ENCODE data around the gene MYH14. TPM values are rescaled to one million over a fixed set of nuclear protein-coding genes. Genes with fewer than 3 reads are reported as not detected.

The MYH14 gene
- total RNA-seq, 1 experiment from 2014 or later: 3.2 TPM

GRCh38 chr19:50192463-50193211 lies 10.8 kb upstream of the MYH14 start:
- no peak for DNase-seq (ENCODE audit: low spot score)

- no peak for DNase-seq (ENCODE audit: low spot score)
These were observed 8.2 kb upstream of the MYH14 start for GRCh38 chr19:50195224-50195623.

DNA sequence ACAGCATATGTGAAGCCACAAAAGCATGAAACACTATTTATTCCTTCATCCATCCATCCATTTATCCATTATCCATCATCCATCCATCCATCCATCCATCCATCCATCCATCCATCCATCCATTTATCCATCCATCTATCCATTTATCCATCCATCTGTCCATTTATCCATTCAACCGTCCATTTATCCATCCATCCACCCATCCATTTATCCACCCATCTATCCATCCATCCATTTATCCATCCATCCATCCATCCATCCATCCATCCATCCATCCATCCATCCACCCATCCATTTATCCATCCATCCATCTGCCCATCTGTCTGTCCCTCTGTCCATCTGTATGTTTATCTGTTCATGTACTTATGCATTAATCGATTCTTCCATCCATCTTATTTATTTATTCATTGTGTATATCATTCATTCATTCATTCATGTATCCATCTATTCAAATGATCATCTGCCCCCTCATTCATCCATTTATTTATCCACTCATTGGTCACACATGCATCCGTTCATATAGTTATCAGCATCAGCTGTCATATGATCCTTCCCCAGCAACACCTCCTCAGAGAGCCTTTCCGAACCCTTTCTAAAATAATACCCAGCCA lies 7.0 kb upstream of the MYH14 start:
- no peak for DNase-seq (ENCODE audit: low spot score)

DNA sequence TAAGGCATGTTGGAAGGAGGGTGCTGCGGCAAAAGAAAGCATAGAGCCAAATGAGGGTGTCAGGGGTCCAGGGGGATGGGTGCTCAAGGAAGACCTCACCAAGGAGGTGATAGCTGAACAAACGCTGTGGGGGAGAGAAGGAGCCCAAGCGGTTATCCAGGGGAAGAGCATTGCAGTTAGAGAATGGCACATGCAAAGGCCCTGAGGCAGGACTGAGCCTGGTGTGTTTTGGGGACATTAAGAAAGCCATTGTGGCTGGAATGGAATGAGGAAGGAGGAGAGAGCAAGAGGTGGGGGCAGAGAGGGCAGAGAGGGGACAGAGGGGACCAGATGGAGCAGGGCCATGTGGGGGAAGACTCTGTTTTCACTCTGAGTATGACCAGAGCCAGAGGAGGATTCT lies 6.1 kb upstream of the MYH14 start:
- DNase-seq (ENCODE audit: low spot score): no peak

DNA sequence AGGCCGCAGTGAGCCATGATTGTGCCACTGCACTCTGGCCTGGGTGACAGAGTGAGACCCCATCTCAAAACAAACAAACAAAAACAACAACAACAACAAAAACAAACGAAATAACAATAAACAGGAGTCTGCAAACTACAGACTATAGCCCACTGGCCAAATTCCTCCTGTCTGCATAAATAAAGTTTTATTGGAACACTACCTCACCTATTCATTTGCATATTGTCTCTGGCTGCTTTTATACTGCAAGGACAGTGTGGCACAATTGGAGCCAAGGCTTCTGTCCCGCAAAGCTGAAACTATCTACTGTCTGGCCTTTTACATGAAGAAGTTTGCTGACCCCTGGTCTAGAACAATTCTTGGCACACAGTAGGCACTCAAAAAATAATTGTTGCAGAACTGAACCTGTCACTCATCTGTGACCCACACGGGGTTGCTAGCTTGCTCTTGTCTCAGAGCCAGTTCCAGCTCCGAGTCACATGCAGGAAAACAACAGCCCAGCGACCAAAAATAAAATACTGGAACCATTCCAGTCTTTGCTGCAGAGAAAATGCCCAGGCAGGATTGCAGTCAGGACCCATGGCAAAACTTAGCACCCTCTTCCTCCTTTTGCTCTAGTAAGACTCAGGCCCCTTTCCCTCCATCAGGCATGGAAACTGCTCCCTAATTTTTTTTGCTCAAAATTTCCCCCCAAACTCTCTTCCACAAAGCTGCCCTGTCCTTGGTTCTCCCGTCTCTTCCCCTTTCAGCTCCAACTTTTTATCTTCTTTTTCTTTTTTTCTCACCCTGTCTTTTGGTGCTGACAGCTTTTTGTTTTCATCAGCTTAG lies 4.8 kb upstream of the MYH14 start:
- no peak for DNase-seq (ENCODE audit: low spot score)

- DNase-seq (ENCODE audit: low spot score): no peak
These were observed 4.2 kb upstream of the MYH14 start for GRCh38 chr19:50199259-50199555.

DNA sequence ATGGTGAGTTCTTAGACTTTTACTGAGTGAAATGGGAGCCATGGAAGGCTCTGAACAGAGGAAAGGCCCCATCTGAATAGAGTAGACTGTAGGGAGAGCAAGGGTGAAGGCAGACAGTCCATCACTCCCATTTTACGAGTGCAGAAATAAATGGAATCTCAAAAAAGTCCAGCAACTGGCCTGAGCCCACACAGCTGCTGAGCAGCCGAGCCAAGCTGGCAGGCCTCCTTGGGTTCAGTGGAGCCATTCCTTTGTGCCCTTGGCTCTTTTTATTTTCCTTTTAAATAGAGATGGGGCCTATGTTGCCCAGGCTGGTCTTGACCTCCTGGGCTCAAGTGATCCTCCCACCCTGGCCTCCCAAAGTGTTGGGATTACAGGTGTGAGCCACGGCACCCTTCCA lies 1.0 kb upstream of the MYH14 start:
- no peak for DNase-seq (ENCODE audit: low spot score)

GRCh38 chr19:50202962-50203280 lies 501 bp upstream of the MYH14 start:
- no peak for DNase-seq (ENCODE audit: low spot score)

DNA sequence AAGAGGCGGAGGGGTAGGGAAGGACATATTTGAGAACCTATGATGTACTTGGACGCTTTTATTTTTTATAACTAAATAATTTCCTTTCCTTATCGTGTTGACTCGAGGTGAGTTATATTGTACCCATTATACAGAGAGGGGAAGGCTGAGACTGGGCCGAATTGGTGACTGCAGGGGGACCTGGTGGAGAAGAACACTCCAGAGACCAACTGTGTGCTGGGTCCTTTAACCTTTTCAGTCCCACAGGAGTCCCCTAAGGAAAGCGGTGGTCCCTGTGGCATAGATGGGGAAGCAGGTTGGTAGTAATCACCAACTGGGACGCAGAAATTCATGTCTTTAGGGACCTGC lies 633 bp downstream of the MYH14 start:
- DNase-seq (ENCODE audit: low spot score): no peak

DNA sequence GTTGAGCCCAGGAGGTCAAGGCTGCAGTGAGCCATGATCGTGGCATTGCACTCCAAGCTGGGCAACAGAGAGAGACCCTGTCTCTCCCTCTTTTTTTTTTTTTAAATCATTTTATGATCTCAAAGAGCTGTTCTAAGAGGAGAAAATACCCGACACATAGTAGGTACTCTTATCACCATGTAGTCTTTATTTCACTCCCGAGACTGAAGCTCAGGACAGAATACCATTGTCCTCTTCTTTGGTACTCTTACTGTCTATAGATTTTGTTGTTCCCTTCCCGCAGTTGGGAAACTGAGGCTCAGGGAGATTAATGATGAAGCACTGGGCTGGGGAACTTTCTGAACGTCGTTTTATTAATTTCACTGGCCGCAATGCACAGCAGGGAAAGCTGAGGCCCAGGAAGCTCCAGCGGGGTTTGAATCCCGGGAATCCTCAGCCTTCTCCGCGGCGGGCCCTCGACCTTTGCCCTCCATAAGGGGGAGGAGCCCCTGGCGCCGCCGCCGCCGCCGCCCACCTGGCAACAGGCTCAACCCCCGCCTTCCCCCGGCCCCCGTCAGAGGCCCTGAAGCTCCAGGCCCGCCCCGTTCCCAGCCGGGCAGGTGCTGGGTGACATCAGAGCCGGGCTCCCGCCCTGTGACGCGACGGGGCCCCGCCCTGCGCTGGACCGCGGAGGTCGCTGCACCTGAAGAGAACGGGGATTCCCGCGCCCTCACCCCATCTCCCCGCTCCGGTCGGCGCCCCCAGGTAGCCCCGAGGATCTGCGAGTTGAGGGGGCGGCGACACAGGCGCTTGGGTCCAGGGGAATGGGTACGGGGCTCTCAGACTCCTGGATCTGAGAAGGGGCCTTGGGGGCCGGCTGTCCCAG lies 1.6 kb downstream of the MYH14 start:
- no peak for DNase-seq (ENCODE audit: low spot score)

DNA sequence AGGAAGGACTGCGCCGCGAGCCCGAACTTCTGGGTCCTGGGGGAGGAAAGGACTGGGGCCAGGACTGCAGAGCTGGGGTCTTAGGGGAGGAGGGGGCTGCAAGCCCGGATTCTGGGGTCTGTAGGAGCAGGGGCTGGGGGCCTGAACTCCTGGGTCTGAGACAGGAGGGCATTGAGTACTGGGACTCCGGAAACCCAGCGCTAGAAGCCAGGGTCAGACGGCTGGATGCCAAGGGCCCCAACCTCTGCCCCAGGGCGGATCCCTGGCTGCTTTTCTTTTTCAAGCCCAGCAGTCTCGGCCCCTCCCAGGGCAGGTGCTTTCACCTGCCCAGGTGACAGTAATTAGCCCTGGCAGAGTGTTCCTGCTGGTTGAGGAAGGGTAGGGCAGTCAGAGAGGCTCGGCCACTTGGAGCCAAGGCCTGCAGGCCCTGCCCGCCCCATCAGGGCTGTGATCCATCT lies 2.3 kb downstream of the MYH14 start:
- DNase-seq (ENCODE audit: low spot score): no peak

GRCh38 chr19:50206191-50206590 lies 2.8 kb downstream of the MYH14 start:
- no peak for DNase-seq (ENCODE audit: low spot score)

GRCh38 chr19:50207730-50208129 lies 4.3 kb downstream of the MYH14 start:
- DNase-seq (ENCODE audit: low spot score): no peak

DNA sequence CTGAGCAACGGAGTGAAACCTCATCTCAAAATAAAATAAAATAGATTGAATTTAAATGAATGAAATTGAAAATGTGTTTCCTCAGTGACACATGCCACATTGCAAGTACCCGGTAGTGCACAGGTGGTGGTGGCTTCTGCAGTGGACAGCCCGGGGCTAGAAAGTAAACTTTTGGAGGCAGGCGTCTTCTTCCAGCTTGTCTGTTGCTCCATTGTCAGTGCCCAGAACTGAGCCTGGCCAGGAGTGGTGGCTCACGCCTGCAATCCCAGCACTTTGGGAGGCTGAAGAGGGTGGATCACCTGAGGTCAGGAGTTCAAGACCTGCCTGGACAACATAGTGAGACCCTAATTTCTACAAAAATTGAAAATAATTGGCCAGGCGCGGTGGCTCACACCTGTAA lies 5.7 kb downstream of the MYH14 start:
- DNase-seq (ENCODE audit: low spot score): no peak

- no peak for DNase-seq (ENCODE audit: low spot score)
These were observed 7.0 kb downstream of the MYH14 start for GRCh38 chr19:50210425-50210824.

GRCh38 chr19:50213925-50214324 lies 10.5 kb downstream of the MYH14 start:
- no peak for DNase-seq (ENCODE audit: low spot score)

DNA sequence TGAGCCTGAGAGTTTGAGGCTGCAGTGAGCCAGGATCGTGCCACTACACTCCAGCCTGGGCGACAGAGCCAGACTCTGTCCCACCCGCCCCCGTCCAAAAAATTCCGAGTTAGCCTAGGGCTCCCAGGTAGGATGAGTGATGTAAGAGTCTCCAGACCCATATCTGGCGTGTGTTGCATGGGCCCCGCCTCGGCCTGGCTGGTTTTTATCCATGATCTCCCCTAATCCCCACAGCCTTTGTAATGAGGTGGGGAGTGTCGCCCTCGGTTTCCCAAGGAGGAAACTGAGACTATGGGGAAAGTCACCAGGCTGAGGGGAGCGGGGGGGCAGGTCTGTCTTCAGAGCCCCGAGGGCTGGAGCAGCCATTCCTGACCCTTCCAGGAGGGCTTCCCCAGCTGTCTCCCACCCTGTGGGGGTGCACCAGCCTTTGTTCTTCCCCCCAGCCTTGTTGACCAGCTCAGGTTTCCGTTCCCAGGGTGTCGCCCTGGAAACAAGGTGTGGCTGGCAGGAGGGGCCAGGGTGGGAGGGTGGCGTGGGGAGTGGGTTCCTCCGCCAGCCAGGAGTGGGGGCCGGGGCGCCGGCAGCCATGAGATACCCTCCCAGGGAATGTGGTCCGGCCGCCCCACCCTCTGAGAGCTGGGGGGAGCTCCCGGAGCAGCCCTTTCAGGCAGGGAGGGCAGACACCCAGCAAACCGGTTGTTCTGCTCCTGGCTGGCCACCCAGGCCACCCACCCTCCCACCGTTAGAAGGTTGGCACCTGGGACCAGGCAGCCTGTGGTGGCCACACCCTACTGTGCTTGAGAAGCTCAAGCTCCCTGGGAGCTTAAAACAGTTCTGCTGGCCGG lies 11.5 kb downstream of the MYH14 start:
- no peak for DNase-seq (ENCODE audit: low spot score)

DNA sequence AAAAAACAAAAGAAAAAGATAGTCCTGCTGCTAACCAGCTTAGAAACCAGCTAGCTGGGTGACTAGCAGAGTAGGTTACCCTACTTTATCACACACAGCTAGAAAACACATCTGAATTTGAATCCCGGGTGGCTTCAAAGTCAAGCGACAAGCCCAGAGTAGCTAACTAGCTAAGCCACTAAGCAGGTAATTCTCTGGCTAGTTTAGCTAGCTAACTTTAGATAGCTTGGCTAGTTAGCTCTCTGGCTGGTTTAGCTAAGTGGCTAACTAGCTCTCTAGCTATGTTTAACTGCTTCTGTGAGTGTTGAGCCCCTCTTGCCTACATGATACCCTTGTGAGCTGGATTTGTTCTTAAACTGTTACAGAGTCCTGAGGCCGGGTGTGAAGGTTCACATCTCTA lies 12.4 kb downstream of the MYH14 start:
- DNase-seq (ENCODE audit: low spot score): no peak

DNA sequence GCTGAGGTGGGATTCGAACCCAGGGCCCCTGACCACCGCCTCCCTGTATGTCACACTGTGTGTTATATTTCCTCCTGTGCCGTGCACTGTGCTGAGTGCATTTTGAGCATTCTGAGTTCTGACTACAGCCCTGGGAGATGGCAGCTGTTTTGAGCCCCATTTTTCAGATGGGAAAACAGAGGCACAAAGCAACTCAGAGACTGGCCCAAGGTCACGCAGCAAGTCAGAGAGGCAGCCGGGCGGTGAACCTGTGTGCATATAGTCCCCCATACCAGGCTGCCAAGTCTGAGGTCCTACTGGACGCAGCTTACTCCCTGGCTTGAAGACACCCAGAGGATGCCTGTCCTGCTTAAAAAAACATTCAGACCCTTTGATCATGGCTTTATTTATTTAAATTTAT lies 17.7 kb downstream of the MYH14 start:
- DNase-seq (ENCODE audit: low spot score): no peak

GRCh38 chr19:50222691-50223438 lies 19.4 kb downstream of the MYH14 start:
- no peak for DNase-seq (ENCODE audit: low spot score)

DNA sequence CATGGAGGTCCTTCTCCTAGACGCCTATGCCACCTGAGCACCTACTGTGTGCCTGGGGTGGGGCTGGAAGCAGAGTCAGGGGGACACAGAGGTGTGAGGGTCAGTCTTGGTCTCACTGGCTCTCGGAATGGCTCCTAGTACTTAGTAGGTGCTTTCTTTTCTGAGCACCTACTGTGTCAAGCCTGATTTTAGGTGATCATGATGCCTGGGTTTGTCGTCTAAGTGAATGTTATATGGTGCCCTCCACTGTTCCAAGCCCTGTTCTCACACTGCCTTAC lies 20.0 kb downstream of the MYH14 start:
- no peak for DNase-seq (ENCODE audit: low spot score)

Measured in H4 (cell line).